Measurements from ENCODE around the gene LTBP3. TPM values are rescaled to one million over a fixed set of nuclear protein-coding genes. Genes with fewer than 3 reads are reported as not detected.

The LTBP3 gene
- total and polyA plus RNA-seq, 12 donors: 42.7 to 92.5 (median 72.8) TPM

DNA sequence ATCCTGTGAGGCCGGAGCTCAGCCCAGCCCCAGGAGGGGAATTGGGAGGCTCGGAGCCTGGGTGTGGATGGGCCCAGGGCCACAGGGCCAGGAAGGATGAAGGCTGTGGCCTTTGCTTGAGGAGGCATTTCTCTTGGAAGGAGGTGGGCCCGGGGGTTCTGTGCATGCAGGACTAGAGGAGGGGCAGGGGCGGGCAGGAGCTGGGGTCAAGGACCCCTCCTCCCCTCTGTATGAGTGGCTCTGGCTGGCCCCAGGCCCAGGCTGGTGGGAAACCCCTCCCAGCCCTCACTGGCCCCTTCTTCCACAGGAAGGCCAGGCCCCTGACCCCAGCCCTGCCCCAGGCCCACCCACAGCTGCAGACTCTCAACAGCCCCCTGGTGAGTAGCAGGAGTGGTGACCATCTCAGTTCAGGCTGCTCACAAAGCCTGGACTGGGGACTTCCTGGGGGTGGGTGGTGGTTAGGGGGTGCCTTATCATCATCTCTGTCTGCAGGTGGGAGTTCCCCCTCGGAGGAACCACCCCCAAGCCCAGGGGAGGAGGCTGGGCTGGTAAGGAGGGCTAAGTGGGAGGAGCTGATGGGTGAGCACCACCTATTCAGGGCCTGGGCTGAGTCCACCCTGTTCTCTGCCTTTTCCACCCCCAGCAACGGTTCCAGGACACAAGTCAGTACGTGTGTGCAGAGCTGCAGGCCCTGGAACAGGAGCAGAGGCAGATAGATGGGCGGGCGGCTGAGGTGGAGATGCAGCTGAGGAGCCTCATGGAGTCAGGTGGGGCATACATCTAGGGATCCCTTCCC is 31.5 kb upstream of the LTBP3 start:
- no peak for TF ChIP-seq CTCF (IDR thresholded peaks at IDR 0.05)
- intact Hi-C loops (cut with DNase I): loop anchor here in 5 of 10 donors (5.0 to 10.0 kb wide), 2 partner anchors 47 to 55 kb away; no protein-coding TSS in a partner anchor
- whole genome bisulfite sequencing, 2 donors: 62 to 65% methylated on average over 9 of the region's 9 CpGs
- Histone ChIP-seq H3K36me3 (peaks cover 0 to 75% (median 18%) of the 10 kb centered on the region in 9 donors), H3K27ac (peak overlapping the region in 7 of 10 donors; percentile 22 to 81 (median 68)), H3K4me3 (no peak overlapping the region), H3K27me3 (no peaks in the 10 kb centered on the region), H3K4me1 (peaks cover 29 to 78% (median 55%) of the 10 kb centered on the region in 9 donors), H3K9me3 (no peaks in the 10 kb centered on the region)
- DNase-seq: no peak
- peak in 1 of 8 donors; percentile 15 for ATAC-seq

- Histone ChIP-seq H3K36me3 (peaks cover 0 to 80% (median 22%) of the 10 kb centered on the region in 9 donors), H3K4me3 (peak overlapping the region in 1 of 10 donors; percentile 12), H3K4me1 (peaks cover 26 to 70% (median 49%) of the 10 kb centered on the region in 9 donors), H3K27me3 (no peaks in the 10 kb centered on the region), H3K27ac (peak overlapping the region; percentile 37 to 89 (median 80)), H3K9me3 (no peaks in the 10 kb centered on the region)
- 49% methylated on average over 13 of the region's 13 CpGs for WGBS, 2 donors
- DNase-seq: peak; percentile 61 to 63
- intact Hi-C loops (cut with DNase I): loop anchor here in 3 of 10 donors (5.0 to 10.0 kb wide), 2 partner anchors 46 to 54 kb away; no protein-coding TSS in a partner anchor
- ATAC-seq: peak; percentile 34 to 75 (median 64)
- peak; percentile 17 to 67 (median 51) for TF ChIP-seq CTCF (IDR thresholded peaks at IDR 0.05)
Observed at GRCh38 chr11:65588199-65589054, 30.3 kb upstream of the LTBP3 start.

DNA sequence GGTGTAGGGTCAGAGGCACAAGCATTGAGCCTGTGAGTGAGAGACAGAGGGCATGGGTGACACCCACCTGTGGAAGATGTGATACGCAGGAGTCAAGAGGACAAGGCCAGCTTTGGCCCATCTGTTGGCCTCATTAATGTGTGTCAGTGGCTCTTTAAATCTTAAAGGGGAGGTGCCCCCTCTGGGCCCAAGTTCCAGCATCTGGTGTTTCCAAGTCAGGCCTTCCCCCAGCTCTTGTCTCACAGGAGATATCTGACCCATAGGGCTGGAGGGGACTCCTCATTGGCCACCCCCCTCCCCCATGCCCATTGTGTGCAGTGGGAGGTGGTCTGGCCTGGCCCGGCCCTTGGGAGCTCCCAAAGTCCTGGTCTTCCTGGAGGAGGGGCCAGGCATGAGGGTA is 28.5 kb upstream of the LTBP3 start:
- WGBS, 2 donors: 56 to 62% methylated on average over 2 of the region's 2 CpGs
- peak overlapping the region in 1 of 10 donors; percentile 14 for H3K4me3 ChIP-seq
- ATAC-seq (peak; percentile 11 to 49 (median 27)), DNase-seq (no peak)
- H3K27ac ChIP-seq: peak overlapping the region in 9 of 10 donors; percentile 53 to 89 (median 81)
- TF ChIP-seq CTCF (IDR thresholded peaks at IDR 0.05): no peak
- no peaks in the 10 kb centered on the region for H3K9me3 ChIP-seq
- H3K27me3 ChIP-seq: no peaks in the 10 kb centered on the region
- intact Hi-C loops (cut with DNase I): loop anchor here in 3 of 10 donors (5.0 to 10.0 kb wide), 2 partner anchors 44 to 52 kb away; no protein-coding TSS in a partner anchor
- H3K36me3 ChIP-seq: peaks cover 0 to 80% (median 18%) of the 10 kb centered on the region in 9 donors
- H3K4me1 ChIP-seq: peaks cover 25 to 58% (median 47%) of the 10 kb centered on the region in 9 donors

DNA sequence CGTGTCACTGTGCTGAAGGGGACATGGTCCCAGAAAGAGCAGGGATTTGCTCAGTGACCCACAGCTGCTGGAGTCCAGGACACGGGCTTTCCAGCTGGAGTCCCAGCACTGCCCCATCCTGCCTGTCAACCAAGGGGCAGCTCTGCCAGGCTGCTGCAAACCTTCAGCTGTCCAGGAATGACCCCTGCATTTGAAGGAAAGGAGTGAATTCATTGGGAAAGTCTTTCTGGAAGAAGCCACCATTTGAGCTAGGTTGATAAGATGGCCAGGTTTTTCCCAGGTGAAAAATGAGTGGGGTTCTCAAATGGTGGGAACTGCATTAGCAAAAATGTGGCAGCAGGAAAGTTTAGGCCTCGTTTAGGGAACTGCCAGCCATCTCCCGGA is 28.1 kb upstream of the LTBP3 start:
- DNase-seq (no peak), ATAC-seq (no peak)
- Histone ChIP-seq H3K36me3 (peaks cover 0 to 80% (median 18%) of the 10 kb centered on the region in 9 donors), H3K9me3 (no peaks in the 10 kb centered on the region), H3K27ac (peak overlapping the region in 8 of 10 donors; percentile 53 to 89 (median 81)), H3K4me1 (peaks cover 25 to 58% (median 47%) of the 10 kb centered on the region in 9 donors), H3K4me3 (no peak overlapping the region), H3K27me3 (no peaks in the 10 kb centered on the region)
- no peak for TF ChIP-seq CTCF (IDR thresholded peaks at IDR 0.05)
- intact Hi-C loops (cut with DNase I): loop anchor here in 3 of 10 donors (5.0 to 10.0 kb wide), 2 partner anchors 44 to 51 kb away; no protein-coding TSS in a partner anchor
- 77 to 80% methylated on average over 4 of the region's 4 CpGs for WGBS, 2 donors

All from heart right ventricle (tissue), 16 donors.